ENCODE measurements around the gene PDCD10. TPM values are rescaled to one million over a fixed set of nuclear protein-coding genes. Genes with fewer than 3 reads are reported as not detected.

The PDCD10 gene
- polyA plus RNA-seq, 1 donor (not counting 4 experiments of a cell fraction or from before 2014, with no cell fraction given) = 131 TPM

DNA sequence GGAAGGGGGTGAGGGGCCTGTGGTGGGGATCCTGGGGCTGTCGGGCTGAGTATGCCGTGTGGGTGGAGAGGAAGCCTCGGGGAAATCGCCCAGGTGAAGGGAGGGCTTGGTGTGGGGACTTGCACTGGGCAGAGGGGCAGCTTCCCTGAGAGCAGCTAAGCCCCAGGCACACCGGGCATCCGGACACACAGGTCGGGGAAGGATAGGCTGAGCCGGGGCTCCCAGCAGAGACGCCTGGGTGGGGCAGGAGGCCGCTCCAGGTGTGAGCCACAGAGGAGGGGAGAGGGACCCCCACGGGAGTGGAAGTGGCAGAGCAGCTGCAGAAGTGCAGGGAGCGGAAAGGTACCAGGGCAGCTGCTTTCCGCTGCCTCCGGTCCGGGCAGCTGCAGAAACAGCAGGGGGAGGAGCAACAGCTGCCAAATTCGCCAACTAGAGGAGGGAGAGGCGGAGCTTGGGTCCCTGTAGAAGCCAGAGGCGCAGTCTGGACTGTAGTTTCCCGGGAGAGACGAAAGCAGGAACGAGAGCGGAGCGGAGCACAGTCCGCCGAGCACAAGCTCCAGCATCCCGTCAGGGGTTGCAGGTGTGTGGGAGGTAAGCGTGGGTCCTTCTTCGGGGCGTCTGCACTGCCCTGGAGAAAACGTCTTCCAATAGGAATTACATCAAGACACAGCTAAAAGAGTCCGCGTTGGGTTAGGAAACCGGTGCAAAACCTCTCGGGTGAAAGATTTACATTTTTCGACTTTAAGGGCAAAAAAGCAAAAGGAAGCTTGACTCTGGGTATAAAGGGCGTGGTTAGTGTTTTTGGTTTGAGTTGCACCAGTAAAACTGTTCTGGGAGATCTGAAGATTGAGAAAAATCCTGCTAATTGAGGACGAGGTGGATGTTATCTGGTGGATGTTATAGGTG lies 794 bp upstream of the PDCD10 start, which contains the start of gene SERPINI1:
Gene SERPINI1, plus strand, starts transcription at position 489 of the 906 bp plus-strand sequence. CDS start 53,408 bp downstream, outside the sequence.
- H4K20me1 ChIP-seq (ENCODE audit: control insufficient read depth, extremely low read depth, insufficient read depth, low read length) = peaks cover 5% of the 10 kb centered on the region
- H3K9me3 ChIP-seq (ENCODE audit: control insufficient read depth, low read depth, low read length) = no peaks in the 10 kb centered on the region
- FAIRE-seq (peak; percentile 84), DNase-seq (ENCODE audit: low read depth, low spot score) (peak; percentile 40)
- dilution Hi-C loops (cut with MboI; ENCODE audit: extremely low pct_ligation_motif_present, low sequenced_read_pairs) = no loop called here
- H3K4me1 ChIP-seq (ENCODE audit: control insufficient read depth, extremely low read depth, insufficient read depth, low read length) = peaks cover 15% of the 10 kb centered on the region
- no peaks in the 10 kb centered on the region for H3K27me3 ChIP-seq (ENCODE audit: control insufficient read depth, extremely low read depth, insufficient read depth, low read length)
- H3K27ac ChIP-seq (ENCODE audit: control insufficient read depth, insufficient read depth, low read length) = peak within 1 kb of the TSS; percentile 91
- peaks cover 4% of the 10 kb centered on the region for H3K9me1 ChIP-seq (ENCODE audit: control insufficient read depth, extremely low read depth, insufficient read depth, low read length)
- TF ChIP-seq, protein P1, sequence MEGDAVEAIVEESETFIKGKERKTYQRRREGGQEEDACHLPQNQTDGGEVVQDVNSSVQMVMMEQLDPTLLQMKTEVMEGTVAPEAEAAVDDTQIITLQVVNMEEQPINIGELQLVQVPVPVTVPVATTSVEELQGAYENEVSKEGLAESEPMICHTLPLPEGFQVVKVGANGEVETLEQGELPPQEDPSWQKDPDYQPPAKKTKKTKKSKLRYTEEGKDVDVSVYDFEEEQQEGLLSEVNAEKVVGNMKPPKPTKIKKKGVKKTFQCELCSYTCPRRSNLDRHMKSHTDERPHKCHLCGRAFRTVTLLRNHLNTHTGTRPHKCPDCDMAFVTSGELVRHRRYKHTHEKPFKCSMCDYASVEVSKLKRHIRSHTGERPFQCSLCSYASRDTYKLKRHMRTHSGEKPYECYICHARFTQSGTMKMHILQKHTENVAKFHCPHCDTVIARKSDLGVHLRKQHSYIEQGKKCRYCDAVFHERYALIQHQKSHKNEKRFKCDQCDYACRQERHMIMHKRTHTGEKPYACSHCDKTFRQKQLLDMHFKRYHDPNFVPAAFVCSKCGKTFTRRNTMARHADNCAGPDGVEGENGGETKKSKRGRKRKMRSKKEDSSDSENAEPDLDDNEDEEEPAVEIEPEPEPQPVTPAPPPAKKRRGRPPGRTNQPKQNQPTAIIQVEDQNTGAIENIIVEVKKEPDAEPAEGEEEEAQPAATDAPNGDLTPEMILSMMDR (optimal IDR thresholded peaks at IDR 0.05 in 1 of 3, IDR thresholded peaks at IDR 0.05 in 1 of 3, conservative IDR thresholded peaks at IDR 0.05 in 1 of 3; ENCODE audit: extremely low read depth in 1 of 3, insufficient read depth in 2 of 3, low read length in 3 of 3) = no peak
- no peak for TF ChIP-seq EZH2 (IDR thresholded peaks at IDR 0.05; ENCODE audit: low read length)
- peaks cover 0 to 5% of the 10 kb centered on the region in 2 experiments for H3K36me3 ChIP-seq (ENCODE audit: control insufficient read depth in 2 of 2, extremely low read depth in 1 of 2, insufficient read depth in 2 of 2, low read length in 2 of 2)
- H3K4me3 ChIP-seq (ENCODE audit: control insufficient read depth in 2 of 3, extremely low read depth in 1 of 3, insufficient read depth in 2 of 3, low read depth in 1 of 3, low read length in 3 of 3) = peak within 1 kb of the TSS; percentile 93 to 96 (median 96)
- peak within 1 kb of the TSS; percentile 89 for H3K9ac ChIP-seq (ENCODE audit: control insufficient read depth, extremely low read depth, insufficient read depth, low read length)
- peaks cover 41% of the 10 kb centered on the region for H3K79me2 ChIP-seq (ENCODE audit: control insufficient read depth, insufficient read depth, low read length)
- peak within 1 kb of the TSS; percentile 97 for H2AFZ ChIP-seq (ENCODE audit: control insufficient read depth, low read length)
- H3K4me2 ChIP-seq (ENCODE audit: control insufficient read depth, extremely low read depth, insufficient read depth, low read depth, low read length) = peak within 1 kb of the TSS; percentile 96

DNA sequence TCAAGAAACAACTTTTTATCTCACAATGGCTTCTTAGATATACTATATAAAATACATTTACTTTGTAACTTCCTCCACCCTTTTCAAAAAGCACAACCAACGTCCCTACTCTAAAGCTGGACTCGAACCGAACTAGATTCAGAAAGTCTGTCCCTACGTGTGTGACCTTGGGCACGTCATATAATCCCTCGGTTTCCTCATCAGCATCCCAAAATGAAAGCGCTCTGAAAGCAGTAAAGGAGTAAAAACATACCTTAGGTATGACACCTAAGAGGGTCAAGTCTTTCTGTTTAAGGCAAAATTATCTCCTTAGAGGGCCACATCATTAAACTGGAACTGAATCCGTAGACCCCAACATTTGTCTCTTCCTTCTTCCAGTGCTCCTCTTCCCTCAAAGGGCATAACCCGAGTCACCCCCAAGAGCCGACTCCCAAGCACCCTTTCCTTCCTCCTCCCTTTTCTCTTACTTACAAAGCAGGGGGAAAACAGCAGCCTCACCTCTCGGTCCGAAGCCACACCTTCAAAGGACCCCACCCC lies 663 bp downstream of the PDCD10 start:
- H3K9ac ChIP-seq (ENCODE audit: control insufficient read depth, extremely low read depth, insufficient read depth, low read length) = peak overlapping the region; percentile 89
- H3K27me3 ChIP-seq (ENCODE audit: control insufficient read depth, extremely low read depth, insufficient read depth, low read length) = no peaks in the 10 kb centered on the region
- H2AFZ ChIP-seq (ENCODE audit: control insufficient read depth, low read length) = peak overlapping the region; percentile 95
- H3K27ac ChIP-seq (ENCODE audit: control insufficient read depth, insufficient read depth, low read length) = peak overlapping the region; percentile 91
- H3K79me2 ChIP-seq (ENCODE audit: control insufficient read depth, insufficient read depth, low read length) = peaks cover 55% of the 10 kb centered on the region
- H3K4me2 ChIP-seq (ENCODE audit: control insufficient read depth, extremely low read depth, insufficient read depth, low read depth, low read length) = peak overlapping the region; percentile 79
- dilution Hi-C loops (cut with MboI; ENCODE audit: extremely low pct_ligation_motif_present, low sequenced_read_pairs) = no loop called here
- FAIRE-seq = no peak
- peak overlapping the region; percentile 84 to 96 (median 96) for H3K4me3 ChIP-seq (ENCODE audit: control insufficient read depth in 2 of 3, extremely low read depth in 1 of 3, insufficient read depth in 2 of 3, low read depth in 1 of 3, low read length in 3 of 3)
- H3K36me3 ChIP-seq (ENCODE audit: control insufficient read depth in 2 of 2, extremely low read depth in 1 of 2, insufficient read depth in 2 of 2, low read length in 2 of 2) = peaks cover 0 to 5% of the 10 kb centered on the region in 2 experiments
- TF ChIP-seq, protein P1 (optimal IDR thresholded peaks at IDR 0.05 in 1 of 3, IDR thresholded peaks at IDR 0.05 in 1 of 3, conservative IDR thresholded peaks at IDR 0.05 in 1 of 3; ENCODE audit: extremely low read depth in 1 of 3, insufficient read depth in 2 of 3, low read length in 3 of 3) = no peak
- no peak for TF ChIP-seq EZH2 (IDR thresholded peaks at IDR 0.05; ENCODE audit: low read length)
- H3K9me1 ChIP-seq (ENCODE audit: control insufficient read depth, extremely low read depth, insufficient read depth, low read length) = peaks cover 4% of the 10 kb centered on the region
- no peaks in the 10 kb centered on the region for H3K9me3 ChIP-seq (ENCODE audit: control insufficient read depth, low read depth, low read length)
- peaks cover 5% of the 10 kb centered on the region for H4K20me1 ChIP-seq (ENCODE audit: control insufficient read depth, extremely low read depth, insufficient read depth, low read length)
- H3K4me1 ChIP-seq (ENCODE audit: control insufficient read depth, extremely low read depth, insufficient read depth, low read length) = peaks cover 15% of the 10 kb centered on the region
- no peak for DNase-seq (ENCODE audit: low read depth, low spot score)

Measured in keratinocyte (primary cell).